HEK293 (cell line): ENCODE results near the gene CD48.

Source experiments
- CTCF ChIA-PET: fragments of 350-600 bp; formaldehyde crosslinking; extraction: SDS; loops from one replicate; lab custom pipeline; 2021; ENCODE audit warnings: antibody characterized with exemption; lab: Yijun Ruan, JAX
- POLR2A ChIA-PET: fragments of 300-600 bp; formaldehyde crosslinking; extraction: SDS; loops from one replicate; lab custom pipeline; 2020; ENCODE audit warnings: antibody characterized with exemption, inconsistent platforms; lab: Yijun Ruan, JAX
- H3K27ac ChIP-seq: fragments of 200-500 bp; sonication (Bioruptor generic); 2 replicates; pipeline ENCODE4 v1.5.1; 2014; ENCODE audit warnings: low read depth, low read length, control low read depth, inconsistent platforms; ENCODE audit errors: extremely low read depth
- H3K36me3 ChIP-seq, 2 experiments: fragments of 200-500 bp in 1 of 2; sonication (Bioruptor generic) in 1 of 2; 1 replicate in 1 of 2; 2 replicates in 1 of 2; pipeline ENCODE4 v1.5.1; 2014 to 2017; ENCODE audit warnings: inconsistent platforms in 2 of 2, low read length in 2 of 2; ENCODE audit not compliant: control insufficient read depth in 2 of 2, insufficient read depth in 1 of 2
- H3K4me1 ChIP-seq: fragments of 200-500 bp; sonication (Bioruptor generic); 2 replicates; pipeline ENCODE4 v1.5.1; 2014; ENCODE audit warnings: mild to moderate bottlenecking, low read length, inconsistent platforms; ENCODE audit not compliant: control insufficient read depth, insufficient read depth
- H3K4me3 ChIP-seq: 2 replicates; pipeline ENCODE4 v1.5.1; 2011; ENCODE audit warnings: low read depth, mild to moderate bottlenecking, control low read depth, low read length, moderate library complexity
- H3K9me3 ChIP-seq: fragments of 200-500 bp; sonication (Bioruptor generic); 2 replicates; pipeline ENCODE4 v1.5.1; 2014; ENCODE audit warnings: low read depth, low read length, inconsistent platforms; ENCODE audit not compliant: control insufficient read depth, insufficient read depth
- BCL11A ChIP-seq: fragments of 450-650 bp; formaldehyde crosslinking; IDR thresholded peaks from 2 replicates; pipeline ENCODE4 v1.5.1; 2016; ENCODE audit warnings: low read depth, missing biosample characterization, missing genetic modification characterization
- FEZF1 ChIP-seq: fragments of 450-650 bp; formaldehyde crosslinking; IDR thresholded peaks from 2 replicates; pipeline ENCODE4 v1.5.1; 2016; ENCODE audit warnings: missing biosample characterization, missing genetic modification characterization
- HOXA7 ChIP-seq: sonication (generic); formaldehyde crosslinking; IDR thresholded peaks from 2 replicates; pipeline ENCODE4 v1.8.1; 2022; ENCODE audit warnings: missing genetic modification reagents, borderline replicate concordance
- HOXC10 ChIP-seq: sonication (generic); formaldehyde crosslinking; IDR thresholded peaks from 2 replicates; pipeline ENCODE4 v1.8.1; 2023; ENCODE audit warnings: mild to moderate bottlenecking, missing genetic modification reagents
- MEIS1 ChIP-seq: sonication (generic); formaldehyde crosslinking; IDR thresholded peaks from 2 replicates; pipeline ENCODE4 v1.8.1; 2022; ENCODE audit warnings: missing genetic modification reagents, mild to moderate bottlenecking, borderline replicate concordance
- SALL2 ChIP-seq: fragments of 450-650 bp; formaldehyde crosslinking; IDR thresholded peaks from 2 replicates; pipeline ENCODE4 v1.5.0; 2017; ENCODE audit warnings: missing biosample characterization, mild to moderate bottlenecking, missing genetic modification characterization, borderline replicate concordance
- SETDB1 ChIP-seq: IDR thresholded peaks from one replicate; pipeline ENCODE4 v1.6.1; 2017; ENCODE audit warnings: mild to moderate bottlenecking, low read length, moderate library complexity, mixed read lengths; ENCODE audit not compliant: insufficient read length
- ZBTB21 ChIP-seq: fragments of 450-650 bp; formaldehyde crosslinking; IDR thresholded peaks from 2 replicates; pipeline ENCODE4 v1.5.1; 2017; ENCODE audit warnings: missing biosample characterization, missing genetic modification characterization
- ZFP41 ChIP-seq: fragments of 450-650 bp; formaldehyde crosslinking; IDR thresholded peaks from 2 replicates; pipeline ENCODE4 v1.5.1; 2016; ENCODE audit warnings: missing biosample characterization, missing genetic modification characterization, borderline replicate concordance
- ZFP69B ChIP-seq: fragments of 450-650 bp; formaldehyde crosslinking; IDR thresholded peaks from 2 replicates; pipeline ENCODE4 v1.5.1; 2016; ENCODE audit warnings: missing biosample characterization, missing genetic modification characterization
- ZNF155 ChIP-seq: fragments of 450-650 bp; formaldehyde crosslinking; IDR thresholded peaks from 2 replicates; pipeline ENCODE4 v1.5.1; 2016; ENCODE audit warnings: missing biosample characterization, missing genetic modification characterization
- ZNF19 ChIP-seq: fragments of 450-650 bp; formaldehyde crosslinking; IDR thresholded peaks from 2 replicates; pipeline ENCODE4; 2016; ENCODE audit warnings: missing biosample characterization, missing genetic modification characterization, low read depth
- ZNF311 ChIP-seq: fragments of 450-650 bp; formaldehyde crosslinking; IDR thresholded peaks from 2 replicates; pipeline ENCODE4 v1.5.1; 2017; ENCODE audit warnings: missing biosample characterization, missing genetic modification characterization, borderline replicate concordance
- ZNF416 ChIP-seq: fragments of 450-650 bp; formaldehyde crosslinking; IDR thresholded peaks from 2 replicates; pipeline ENCODE4 v1.5.1; 2016; ENCODE audit warnings: missing biosample characterization, missing genetic modification characterization
- ZNF473 ChIP-seq: fragments of 450-650 bp; formaldehyde crosslinking; IDR thresholded peaks from 2 replicates; pipeline ENCODE4 v1.5.1; 2017; ENCODE audit warnings: missing biosample characterization, missing genetic modification characterization
- ZNF510 ChIP-seq: fragments of 450-650 bp; formaldehyde crosslinking; IDR thresholded peaks from 2 replicates; pipeline ENCODE4 v1.5.1; 2018; ENCODE audit warnings: mild to moderate bottlenecking, missing genetic modification characterization, missing biosample characterization; ENCODE audit not compliant: insufficient replicate concordance
- ZNF600 ChIP-seq: fragments of 450-650 bp; formaldehyde crosslinking; IDR thresholded peaks from 2 replicates; pipeline ENCODE4 v1.5.1; 2016; ENCODE audit warnings: missing biosample characterization, missing genetic modification characterization
- ZNF623 ChIP-seq: fragments of 450-650 bp; formaldehyde crosslinking; IDR thresholded peaks from 2 replicates; pipeline ENCODE4 v1.5.1; 2016; ENCODE audit warnings: missing biosample characterization, missing genetic modification characterization
- ZNF677 ChIP-seq: fragments of 450-650 bp; IDR thresholded peaks from 2 replicates; pipeline ENCODE4 v1.5.0; 2018; ENCODE audit warnings: missing biosample characterization, mild to moderate bottlenecking, missing genetic modification characterization, moderate library complexity
- TF ChIP-seq, protein P1 (sequence below): fragments of 450-650 bp; formaldehyde crosslinking; IDR thresholded peaks from 2 replicates; pipeline ENCODE4 v1.5.1; 2016; ENCODE audit warnings: missing biosample characterization, missing genetic modification characterization
- TF ChIP-seq, protein P2 (sequence below): fragments of 450-650 bp; IDR thresholded peaks from 2 replicates; pipeline ENCODE4 v1.5.1; 2018; ENCODE audit warnings: missing biosample characterization, missing genetic modification characterization
- TF ChIP-seq, protein P3 (sequence below): fragments of 450-650 bp; formaldehyde crosslinking; IDR thresholded peaks from 2 replicates; pipeline ENCODE4; 2016; ENCODE audit warnings: missing biosample characterization, missing genetic modification characterization

Gene CD48

DNA sequence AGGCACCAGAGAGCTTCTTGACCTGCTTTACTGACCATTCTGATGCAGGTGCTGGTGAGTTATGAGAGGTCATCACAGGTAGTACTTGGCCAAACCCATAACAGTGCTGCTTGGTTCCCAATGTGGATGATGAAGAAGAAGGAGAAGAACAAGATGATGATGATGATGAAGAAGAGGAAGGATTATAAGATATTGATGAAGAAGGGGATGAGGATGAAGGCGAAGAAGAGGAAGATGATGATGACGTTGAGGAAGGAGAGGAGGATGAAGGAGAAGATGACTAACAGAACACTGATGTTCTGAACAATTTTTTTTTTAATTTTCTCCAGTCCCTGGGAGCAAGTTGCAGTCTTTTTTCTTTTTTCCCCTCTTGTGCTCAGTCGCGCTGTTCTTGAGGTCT, 40.9 kb downstream of the CD48 start:
- Histone ChIP-seq H3K4me3 (no peak overlapping the region), H3K36me3 (no peaks in the 10 kb centered on the region), H3K4me1 (no peaks in the 10 kb centered on the region), H3K27ac (no peak overlapping the region), H3K9me3 (no peaks in the 10 kb centered on the region)
- ChIA-PET CTCF (no interaction called here), POLR2A (no interaction called here)
- TF ChIP-seq, protein P1, sequence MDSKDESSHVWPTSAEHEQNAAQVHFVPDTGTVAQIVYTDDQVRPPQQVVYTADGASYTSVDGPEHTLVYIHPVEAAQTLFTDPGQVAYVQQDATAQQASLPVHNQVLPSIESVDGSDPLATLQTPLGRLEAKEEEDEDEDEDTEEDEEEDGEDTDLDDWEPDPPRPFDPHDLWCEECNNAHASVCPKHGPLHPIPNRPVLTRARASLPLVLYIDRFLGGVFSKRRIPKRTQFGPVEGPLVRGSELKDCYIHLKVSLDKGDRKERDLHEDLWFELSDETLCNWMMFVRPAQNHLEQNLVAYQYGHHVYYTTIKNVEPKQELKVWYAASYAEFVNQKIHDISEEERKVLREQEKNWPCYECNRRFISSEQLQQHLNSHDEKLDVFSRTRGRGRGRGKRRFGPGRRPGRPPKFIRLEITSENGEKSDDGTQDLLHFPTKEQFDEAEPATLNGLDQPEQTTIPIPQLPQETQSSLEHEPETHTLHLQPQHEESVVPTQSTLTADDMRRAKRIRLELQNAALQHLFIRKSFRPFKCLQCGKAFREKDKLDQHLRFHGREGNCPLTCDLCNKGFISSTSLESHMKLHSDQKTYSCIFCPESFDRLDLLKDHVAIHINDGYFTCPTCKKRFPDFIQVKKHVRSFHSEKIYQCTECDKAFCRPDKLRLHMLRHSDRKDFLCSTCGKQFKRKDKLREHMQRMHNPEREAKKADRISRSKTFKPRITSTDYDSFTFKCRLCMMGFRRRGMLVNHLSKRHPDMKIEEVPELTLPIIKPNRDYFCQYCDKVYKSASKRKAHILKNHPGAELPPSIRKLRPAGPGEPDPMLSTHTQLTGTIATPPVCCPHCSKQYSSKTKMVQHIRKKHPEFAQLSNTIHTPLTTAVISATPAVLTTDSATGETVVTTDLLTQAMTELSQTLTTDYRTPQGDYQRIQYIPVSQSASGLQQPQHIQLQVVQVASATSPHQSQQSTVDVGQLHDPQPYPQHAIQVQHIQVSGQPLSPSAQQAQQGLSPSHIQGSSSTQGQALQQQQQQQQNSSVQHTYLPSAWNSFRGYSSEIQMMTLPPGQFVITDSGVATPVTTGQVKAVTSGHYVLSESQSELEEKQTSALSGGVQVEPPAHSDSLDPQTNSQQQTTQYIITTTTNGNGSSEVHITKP = no peak
- TF ChIP-seq, protein P2, sequence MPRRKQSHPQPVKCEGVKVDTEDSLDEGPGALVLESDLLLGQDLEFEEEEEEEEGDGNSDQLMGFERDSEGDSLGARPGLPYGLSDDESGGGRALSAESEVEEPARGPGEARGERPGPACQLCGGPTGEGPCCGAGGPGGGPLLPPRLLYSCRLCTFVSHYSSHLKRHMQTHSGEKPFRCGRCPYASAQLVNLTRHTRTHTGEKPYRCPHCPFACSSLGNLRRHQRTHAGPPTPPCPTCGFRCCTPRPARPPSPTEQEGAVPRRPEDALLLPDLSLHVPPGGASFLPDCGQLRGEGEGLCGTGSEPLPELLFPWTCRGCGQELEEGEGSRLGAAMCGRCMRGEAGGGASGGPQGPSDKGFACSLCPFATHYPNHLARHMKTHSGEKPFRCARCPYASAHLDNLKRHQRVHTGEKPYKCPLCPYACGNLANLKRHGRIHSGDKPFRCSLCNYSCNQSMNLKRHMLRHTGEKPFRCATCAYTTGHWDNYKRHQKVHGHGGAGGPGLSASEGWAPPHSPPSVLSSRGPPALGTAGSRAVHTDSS (tag by site-specific recombination) = peak; percentile 93

DNA sequence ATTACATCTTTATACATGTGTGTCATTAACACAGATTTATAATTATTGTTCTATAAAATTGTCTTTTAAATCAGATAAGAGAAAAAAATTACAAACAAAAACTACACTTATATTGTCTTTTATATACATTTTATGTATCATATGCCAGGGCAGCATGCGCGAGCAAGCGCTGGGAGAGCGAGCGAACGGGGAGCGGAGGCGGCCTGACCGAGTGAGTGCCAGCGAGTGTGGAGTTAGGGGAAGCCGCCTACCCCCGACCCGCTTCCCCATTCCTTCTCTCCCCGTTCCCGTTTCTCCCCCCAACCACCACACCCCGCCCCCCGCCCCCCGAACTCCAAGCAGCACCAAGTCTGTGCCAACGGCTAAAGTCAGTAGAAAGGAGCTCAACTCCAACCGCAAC, 41.8 kb downstream of the CD48 start:
- Histone ChIP-seq H3K36me3 (no peaks in the 10 kb centered on the region), H3K4me3 (no peak overlapping the region), H3K27ac (no peak overlapping the region), H3K4me1 (no peaks in the 10 kb centered on the region), H3K9me3 (no peaks in the 10 kb centered on the region)
- ChIA-PET CTCF (no interaction called here), POLR2A (no interaction called here)
- no peak for TF ChIP-seq ZNF623

DNA sequence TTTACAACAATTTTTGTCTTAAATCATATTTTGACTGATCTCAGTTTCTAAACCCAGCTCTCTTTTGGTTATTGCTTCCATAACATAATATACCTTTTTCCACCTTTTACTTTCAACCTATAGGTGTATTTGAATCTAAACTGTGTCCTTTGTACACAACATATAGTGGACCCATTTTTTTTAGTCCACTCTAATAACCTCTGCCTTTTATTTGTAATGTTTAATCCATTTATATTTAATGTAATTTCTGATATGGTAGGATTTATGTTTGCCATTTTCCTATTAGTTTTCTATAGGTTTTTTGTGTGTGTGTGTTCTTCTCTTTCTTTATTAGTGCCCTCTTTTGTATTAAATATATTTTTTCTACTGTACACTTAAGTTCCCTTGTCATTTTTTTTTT, 42.3 kb downstream of the CD48 start:
- ChIA-PET POLR2A (no interaction called here), CTCF (interaction anchor here (0.6 kb wide), 1 partner anchor 58 kb away, joined by 4 read pairs; no protein-coding TSS in a partner anchor)
- Histone ChIP-seq H3K4me3 (no peak overlapping the region), H3K4me1 (no peaks in the 10 kb centered on the region), H3K27ac (no peak overlapping the region), H3K9me3 (no peaks in the 10 kb centered on the region), H3K36me3 (no peaks in the 10 kb centered on the region)
- TF ChIP-seq SETDB1 (peak; percentile 79), ZNF416 (no peak), MEIS1 (CRISPR knock-in tag) (no peak), BCL11A (tag by site-specific recombination) (no peak)

DNA sequence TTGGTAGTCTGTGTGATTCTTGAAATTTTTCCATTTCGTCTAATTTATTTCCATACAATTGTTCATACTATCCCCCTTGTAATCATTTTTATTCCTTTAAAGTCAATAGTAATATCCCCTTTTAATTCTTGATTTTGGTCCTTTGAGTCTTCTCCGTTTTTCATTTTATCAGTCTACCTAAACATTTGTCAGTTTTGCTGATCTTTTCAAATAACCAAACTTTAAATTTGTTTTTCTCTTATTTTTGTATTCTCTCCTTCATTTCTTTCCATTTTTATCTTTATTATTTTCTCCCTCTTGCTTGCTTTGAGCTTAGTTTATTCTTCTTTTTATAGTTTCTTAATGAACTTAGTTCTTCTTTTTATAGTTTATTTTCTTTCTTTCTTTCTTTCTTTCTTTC, 43.7 kb downstream of the CD48 start:
- H3K4me1 ChIP-seq = no peaks in the 10 kb centered on the region
- TF ChIP-seq SALL2 (tag by site-specific recombination) (no peak), ZFP41 (no peak), HOXC10 (CRISPR knock-in tag) (no peak), FEZF1 (no peak), ZNF473 (tag by site-specific recombination) (no peak), ZNF311 (tag by site-specific recombination) (no peak), ZNF600 (tag by site-specific recombination) (no peak), ZNF510 (tag by site-specific recombination) (no peak), ZNF677 (tag by site-specific recombination) (no peak), ZBTB21 (tag by site-specific recombination) (no peak), HOXA7 (CRISPR knock-in tag) (no peak), ZNF155 (no peak), ZNF19 (tag by site-specific recombination) (no peak), ZFP69B (no peak)
- TF ChIP-seq, protein P3, sequence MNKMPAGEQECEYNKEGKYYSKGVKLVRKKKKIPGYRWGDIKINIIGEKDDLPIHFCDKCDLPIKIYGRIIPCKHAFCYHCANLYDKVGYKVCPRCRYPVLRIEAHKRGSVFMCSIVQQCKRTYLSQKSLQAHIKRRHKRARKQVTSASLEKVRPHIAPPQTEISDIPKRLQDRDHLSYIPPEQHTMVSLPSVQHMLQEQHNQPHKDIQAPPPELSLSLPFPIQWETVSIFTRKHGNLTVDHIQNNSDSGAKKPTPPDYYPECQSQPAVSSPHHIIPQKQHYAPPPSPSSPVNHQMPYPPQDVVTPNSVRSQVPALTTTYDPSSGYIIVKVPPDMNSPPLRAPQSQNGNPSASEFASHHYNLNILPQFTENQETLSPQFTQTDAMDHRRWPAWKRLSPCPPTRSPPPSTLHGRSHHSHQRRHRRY = no peak
- CTCF ChIA-PET = interaction anchor here (0.7 kb wide), 1 partner anchor 28 kb away, joined by 4 read pairs; no protein-coding TSS in a partner anchor
- POLR2A ChIA-PET = no interaction called here
- no peaks in the 10 kb centered on the region for H3K9me3 ChIP-seq
- no peak overlapping the region for H3K27ac ChIP-seq
- H3K36me3 ChIP-seq = no peaks in the 10 kb centered on the region
- no peak overlapping the region for H3K4me3 ChIP-seq
